ENCODE results near the gene NR6A1.

- TF ChIP-seq EZH2 (IDR thresholded peaks at IDR 0.05) (no peak), CTCF (IDR thresholded peaks at IDR 0.05) (no peak), EZH2phosphoT487 (IDR thresholded peaks at IDR 0.05) (no peak)
Measured at GRCh38 chr9:124723352-124723751, 47.8 kb downstream of the NR6A1 start.

All from neural progenitor cell (in vitro differentiated cells).